ENCODE measurements around the gene SRL.

The SRL gene

GRCh38 chr16:4232541-4233386 is 9.1 kb downstream of the SRL start:
- Histone ChIP-seq H3K27ac (replicated peaks) (no peak overlapping the region), H3K4me3 (replicated peaks; ENCODE audit: insufficient read depth, low read length) (no peak overlapping the region), H3K27me3 (ENCODE audit: insufficient read depth, poor library complexity, severe bottlenecking) (no peaks in the 10 kb centered on the region)
- TF ChIP-seq SPI1 (IDR thresholded peaks at IDR 0.05; ENCODE audit: borderline replicate concordance, low read depth) (no peak), POLR2AphosphoS5 (IDR thresholded peaks at IDR 0.05; ENCODE audit: low read depth) (no peak), GABPA (IDR thresholded peaks at IDR 0.05; ENCODE audit: low read depth) (no peak)
- TF ChIP-seq, protein P1, sequence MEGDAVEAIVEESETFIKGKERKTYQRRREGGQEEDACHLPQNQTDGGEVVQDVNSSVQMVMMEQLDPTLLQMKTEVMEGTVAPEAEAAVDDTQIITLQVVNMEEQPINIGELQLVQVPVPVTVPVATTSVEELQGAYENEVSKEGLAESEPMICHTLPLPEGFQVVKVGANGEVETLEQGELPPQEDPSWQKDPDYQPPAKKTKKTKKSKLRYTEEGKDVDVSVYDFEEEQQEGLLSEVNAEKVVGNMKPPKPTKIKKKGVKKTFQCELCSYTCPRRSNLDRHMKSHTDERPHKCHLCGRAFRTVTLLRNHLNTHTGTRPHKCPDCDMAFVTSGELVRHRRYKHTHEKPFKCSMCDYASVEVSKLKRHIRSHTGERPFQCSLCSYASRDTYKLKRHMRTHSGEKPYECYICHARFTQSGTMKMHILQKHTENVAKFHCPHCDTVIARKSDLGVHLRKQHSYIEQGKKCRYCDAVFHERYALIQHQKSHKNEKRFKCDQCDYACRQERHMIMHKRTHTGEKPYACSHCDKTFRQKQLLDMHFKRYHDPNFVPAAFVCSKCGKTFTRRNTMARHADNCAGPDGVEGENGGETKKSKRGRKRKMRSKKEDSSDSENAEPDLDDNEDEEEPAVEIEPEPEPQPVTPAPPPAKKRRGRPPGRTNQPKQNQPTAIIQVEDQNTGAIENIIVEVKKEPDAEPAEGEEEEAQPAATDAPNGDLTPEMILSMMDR (IDR thresholded peaks at IDR 0.05; ENCODE audit: insufficient read depth, low read length), result no peak
- TF ChIP-seq, protein P2, sequence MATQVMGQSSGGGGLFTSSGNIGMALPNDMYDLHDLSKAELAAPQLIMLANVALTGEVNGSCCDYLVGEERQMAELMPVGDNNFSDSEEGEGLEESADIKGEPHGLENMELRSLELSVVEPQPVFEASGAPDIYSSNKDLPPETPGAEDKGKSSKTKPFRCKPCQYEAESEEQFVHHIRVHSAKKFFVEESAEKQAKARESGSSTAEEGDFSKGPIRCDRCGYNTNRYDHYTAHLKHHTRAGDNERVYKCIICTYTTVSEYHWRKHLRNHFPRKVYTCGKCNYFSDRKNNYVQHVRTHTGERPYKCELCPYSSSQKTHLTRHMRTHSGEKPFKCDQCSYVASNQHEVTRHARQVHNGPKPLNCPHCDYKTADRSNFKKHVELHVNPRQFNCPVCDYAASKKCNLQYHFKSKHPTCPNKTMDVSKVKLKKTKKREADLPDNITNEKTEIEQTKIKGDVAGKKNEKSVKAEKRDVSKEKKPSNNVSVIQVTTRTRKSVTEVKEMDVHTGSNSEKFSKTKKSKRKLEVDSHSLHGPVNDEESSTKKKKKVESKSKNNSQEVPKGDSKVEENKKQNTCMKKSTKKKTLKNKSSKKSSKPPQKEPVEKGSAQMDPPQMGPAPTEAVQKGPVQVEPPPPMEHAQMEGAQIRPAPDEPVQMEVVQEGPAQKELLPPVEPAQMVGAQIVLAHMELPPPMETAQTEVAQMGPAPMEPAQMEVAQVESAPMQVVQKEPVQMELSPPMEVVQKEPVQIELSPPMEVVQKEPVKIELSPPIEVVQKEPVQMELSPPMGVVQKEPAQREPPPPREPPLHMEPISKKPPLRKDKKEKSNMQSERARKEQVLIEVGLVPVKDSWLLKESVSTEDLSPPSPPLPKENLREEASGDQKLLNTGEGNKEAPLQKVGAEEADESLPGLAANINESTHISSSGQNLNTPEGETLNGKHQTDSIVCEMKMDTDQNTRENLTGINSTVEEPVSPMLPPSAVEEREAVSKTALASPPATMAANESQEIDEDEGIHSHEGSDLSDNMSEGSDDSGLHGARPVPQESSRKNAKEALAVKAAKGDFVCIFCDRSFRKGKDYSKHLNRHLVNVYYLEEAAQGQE (IDR thresholded peaks at IDR 0.05; ENCODE audit: insufficient replicate concordance, low read depth), result no peak
- DNase-seq (ENCODE audit: low read depth in 1 of 2, low spot score in 1 of 2), result no peak

DNA sequence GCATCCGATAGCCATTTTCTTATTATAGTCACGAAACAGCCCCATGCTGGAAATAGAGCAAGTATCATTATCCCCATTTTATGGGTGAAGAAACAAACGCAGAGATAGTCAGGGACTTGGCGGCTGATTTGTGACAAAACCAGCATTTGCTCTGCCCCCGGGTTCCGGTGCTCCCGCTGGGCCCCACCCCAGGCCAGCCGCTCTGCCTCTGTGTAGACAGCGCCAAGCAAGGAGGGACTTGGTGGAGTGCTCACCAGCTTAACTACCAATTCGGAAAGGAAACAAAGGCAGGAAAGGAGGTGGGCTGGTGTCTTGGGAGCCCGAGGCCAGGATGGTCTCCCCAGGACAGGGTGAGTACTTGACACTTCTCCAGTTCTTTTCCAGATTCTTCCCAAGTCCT is 10.0 kb downstream of the SRL start:
- DNase-seq (ENCODE audit: low read depth in 1 of 2, low spot score in 1 of 2), result no peak
- TF ChIP-seq POLR2AphosphoS5 (IDR thresholded peaks at IDR 0.05; ENCODE audit: low read depth) (no peak), GABPA (IDR thresholded peaks at IDR 0.05; ENCODE audit: low read depth) (no peak), SPI1 (IDR thresholded peaks at IDR 0.05; ENCODE audit: borderline replicate concordance, low read depth) (no peak)
- TF ChIP-seq, protein P2 (IDR thresholded peaks at IDR 0.05; ENCODE audit: insufficient replicate concordance, low read depth), result no peak
- TF ChIP-seq, protein P1 (IDR thresholded peaks at IDR 0.05; ENCODE audit: insufficient read depth, low read length), result no peak
- Histone ChIP-seq H3K4me3 (replicated peaks; ENCODE audit: insufficient read depth, low read length) (no peak overlapping the region), H3K27ac (replicated peaks) (no peak overlapping the region), H3K27me3 (ENCODE audit: insufficient read depth, poor library complexity, severe bottlenecking) (no peaks in the 10 kb centered on the region)

- H3K4me3 ChIP-seq (replicated peaks; ENCODE audit: insufficient read depth, low read length), result no peak overlapping the region
- TF ChIP-seq GABPA (IDR thresholded peaks at IDR 0.05; ENCODE audit: low read depth), result no peak
- TF ChIP-seq, protein P1 (IDR thresholded peaks at IDR 0.05; ENCODE audit: insufficient read depth, low read length), result no peak
- TF ChIP-seq, protein P2 (IDR thresholded peaks at IDR 0.05; ENCODE audit: insufficient replicate concordance, low read depth), result no peak
- no peak for TF ChIP-seq SPI1 (IDR thresholded peaks at IDR 0.05; ENCODE audit: borderline replicate concordance, low read depth)
- no peak for TF ChIP-seq POLR2AphosphoS5 (IDR thresholded peaks at IDR 0.05; ENCODE audit: low read depth)
- H3K27me3 ChIP-seq (ENCODE audit: insufficient read depth, poor library complexity, severe bottlenecking), result no peaks in the 10 kb centered on the region
- no peak overlapping the region for H3K27ac ChIP-seq (replicated peaks)
- no peak for DNase-seq (ENCODE audit: low read depth in 1 of 2, low spot score in 1 of 2)
Measured at GRCh38 chr16:4231367-4231766, 10.5 kb downstream of the SRL start.
